ENCODE results near the gene TRMT11. TPM values are rescaled to one million over a fixed set of nuclear protein-coding genes. Genes with fewer than 3 reads are reported as not detected.

Gene TRMT11
- total and polyA plus RNA-seq, 2 of the 13 experiments (the other 11 are each of a cell fraction or from before 2014, with no cell fraction given): 42.2 to 81.9 TPM

- TF ChIP-seq ZNF407 (CRISPR knock-in tag; IDR thresholded peaks at IDR 0.05; ENCODE audit: not compliant biosample characterization) (no peak), ZSCAN9 (CRISPR knock-in tag; IDR thresholded peaks at IDR 0.05; ENCODE audit: borderline replicate concordance) (no peak), ZKSCAN5 (CRISPR knock-in tag; IDR thresholded peaks at IDR 0.05) (no peak), REXO4 (CRISPR knock-in tag; IDR thresholded peaks at IDR 0.05; ENCODE audit: borderline replicate concordance) (no peak), DBP (CRISPR knock-in tag; IDR thresholded peaks at IDR 0.05; ENCODE audit: not compliant biosample characterization) (no peak), ZNF441 (CRISPR knock-in tag; IDR thresholded peaks at IDR 0.05; ENCODE audit: borderline replicate concordance) (no peak), PHF21A (CRISPR knock-in tag; IDR thresholded peaks at IDR 0.05) (no peak), ZNF446 (CRISPR knock-in tag; IDR thresholded peaks at IDR 0.05) (no peak), GPBP1L1 (CRISPR knock-in tag; IDR thresholded peaks at IDR 0.05) (no peak), ZNF709 (CRISPR knock-in tag; IDR thresholded peaks at IDR 0.05) (no peak), FOXM1 (CRISPR knock-in tag; IDR thresholded peaks at IDR 0.05) (no peak), E2F1 (CRISPR knock-in tag; IDR thresholded peaks at IDR 0.05) (no peak), SATB2 (CRISPR knock-in tag; IDR thresholded peaks at IDR 0.05) (peak; percentile 76; the same call in 1 of the 2 replicates), ZNF230 (CRISPR knock-in tag; IDR thresholded peaks at IDR 0.05) (no peak), ZFP36L2 (CRISPR knock-in tag; IDR thresholded peaks at IDR 0.05) (no peak), PHF5A (CRISPR knock-in tag; IDR thresholded peaks at IDR 0.05; ENCODE audit: low read depth, unreplicated experiment) (no peak), ETV6 (CRISPR knock-in tag; conservative IDR thresholded peaks at IDR 0.05) (no peak), XRCC5 (optimal IDR thresholded peaks at IDR 0.05; ENCODE audit: low read length) (no peak), ZNF660 (CRISPR knock-in tag; IDR thresholded peaks at IDR 0.05; ENCODE audit: borderline replicate concordance, low read depth) (no peak)
Measured at GRCh38 chr6:125945378-125946141, 40.8 kb upstream of the TRMT11 start (continued).

Data from HepG2 (cell line).